Adrenal gland (tissue), 12 donors: ENCODE data around the gene FBXO10. TPM values are rescaled to one million over a fixed set of nuclear protein-coding genes. Genes with fewer than 3 reads are reported as not detected.

Source experiments
- DNase-seq, 7 donors: peaks; one replicate each; pipeline ENCODE4 v3.0.0-alpha.2; 2019 to 2020
- H3K27ac ChIP-seq, 5 donors: fragments of 200-600 bp; sonication (generic) in 4 of 5; 1 replicate in 3 of 5; 2 replicates in 2 of 5; pipeline versions ENCODE4 v1.5.1 to v1.8.0; 2016 to 2020; ENCODE audit warnings: mild to moderate bottlenecking in 1 of 5
- H3K27me3 ChIP-seq: fragments of 200-600 bp; 2 replicates; pipeline ENCODE4 v1.8.0; 2021
- H3K36me3 ChIP-seq, 2 donors: fragments of 200-600 bp; replicated peaks in 1 of 2; 1 replicate in 1 of 2; 2 replicates in 1 of 2; pipeline versions ENCODE4 v1.5.1 to v1.8.0; 2018 to 2022
- H3K4me1 ChIP-seq, 2 donors: fragments of 200-600 bp; replicated peaks in 1 of 2; 1 replicate in 1 of 2; 2 replicates in 1 of 2; pipeline versions ENCODE4 v1.5.1 to v1.8.0; 2018 to 2021
- H3K4me3 ChIP-seq, 4 donors: fragments of 200-600 bp; sonication (generic) in 3 of 4; one replicate each; pipeline ENCODE4 v1.5.1; 2016 to 2018
- H3K9me3 ChIP-seq, 3 donors: fragments of 200-600 bp; sonication (generic) in 1 of 3; replicated peaks in 1 of 3; 1 replicate in 2 of 3; 2 replicates in 1 of 3; pipeline versions ENCODE4 v1.5.1 to v1.8.0; 2016 to 2021
- POLR2A ChIP-seq, 2 donors: fragments of 450-650 bp; IDR thresholded peaks; one replicate each; pipeline ENCODE4 v1.6.1; 2017; ENCODE audit warnings: antibody characterized with exemption in 2 of 2, mild to moderate bottlenecking in 2 of 2, moderate library complexity in 1 of 2
- WGBS, 4 donors: extraction: QIAGEN DNeasy Blood & Tissue Kit in 2 of 4; methylation state at CpG; one replicate each; pipeline versions ENCODE4 v1.1.5 to v1.1.7; 2013 to 2017; 5-methylcytosine and 5-hydroxymethylcytosine counted together
- intact Hi-C, 2 donors: fragments of 100-400 bp; cut with DNase I; formaldehyde crosslinking; loops; one replicate each; pipeline versions ENCODE4 v1.14.1 to v1.15.0; 2022 to 2023
- polyA plus RNA-seq, 3 donors: library from polyadenylated mRNA; stranded (reverse); fragments of 200-250 nt in 2 of 3; fragments of 350-450 nt in 1 of 3; fragmentation: Illumina TruSeq in 1 of 3; extraction: RNeasy Lipid Tissue Mini Kit (QIAGEN cat#74804) in 1 of 3; gene quantifications; one replicate each; pipeline ENCODE4 v1.2.3, GENCODE V29; 2013 to 2014
- total RNA-seq, 9 donors: library from RNA; depleted of rRNA in 4 of 9; stranded (reverse); fragments of >200 nt in 4 of 9; fragments of 120-200 nt in 1 of 9; fragmentation: NEBNext Ultra II Directional in 1 of 9; extraction: Animal tissue kit (Norgen Biotek cat#: 25700) in 1 of 9; gene quantifications; one replicate each; pipeline versions ENCODE4 v1.1.0 to v1.2.4, GENCODE V29; 2013 to 2023
- TF ChIP-seq, protein P1 (sequence below), 6 experiments: fragments of 450-650 bp in 4 of 6; fragments of 200-600 bp in 2 of 6; sonication (generic) in 1 of 6; IDR thresholded peaks; 1 replicate in 5 of 6; 2 replicates in 1 of 6; pipeline versions ENCODE4 v1.5.1 to v1.8.0; 2016 to 2021; ENCODE audit warnings: antibody characterized with exemption in 6 of 6, mild to moderate bottlenecking in 2 of 6, moderate library complexity in 1 of 6
- donor health status: healthy with polysubstance abuse.
- donor health status: Bipolar disorder and iron deficiency.
- donor health status: DM: yes; HTN: yes; CAD: no.
- donor health status: DM: no; HTN: no; CAD: no.
- donor health status: DM: no; HTN: no; CAD: no.
- donor health status: DM: yes; HTN: yes; CAD: no.

Gene FBXO10
- total and polyA plus RNA-seq, 12 donors, result 7.2 to 86.6 (median 12.3) TPM

DNA sequence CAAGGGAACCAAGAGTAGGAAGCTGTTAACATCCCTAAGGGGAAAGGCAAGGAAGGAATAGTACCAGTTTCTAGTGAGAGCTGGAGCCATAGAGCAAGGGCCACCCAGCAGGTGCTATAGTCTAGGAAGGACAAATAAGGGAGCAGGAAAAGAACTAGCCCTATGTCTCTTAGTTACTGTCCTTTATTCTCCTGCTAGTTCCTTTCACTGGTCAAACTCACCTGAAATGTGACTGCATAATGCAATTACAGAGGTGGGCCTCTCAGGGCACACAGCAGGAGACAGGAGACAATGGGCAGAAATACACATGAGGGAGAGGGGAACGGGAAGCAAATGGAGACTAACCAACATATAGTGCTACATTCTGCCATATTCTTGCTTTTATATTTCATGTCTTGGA, 47.9 kb upstream of the FBXO10 start:
- no peaks in the 10 kb centered on the region for H3K27me3 ChIP-seq
- H3K36me3 ChIP-seq, result no peaks in the 10 kb centered on the region
- intact Hi-C loops, result no loop called here
- no peak for DNase-seq
- H3K4me1 ChIP-seq, result no peaks in the 10 kb centered on the region
- TF ChIP-seq POLR2A (IDR thresholded peaks at IDR 0.05), result no peak
- TF ChIP-seq, protein P1, sequence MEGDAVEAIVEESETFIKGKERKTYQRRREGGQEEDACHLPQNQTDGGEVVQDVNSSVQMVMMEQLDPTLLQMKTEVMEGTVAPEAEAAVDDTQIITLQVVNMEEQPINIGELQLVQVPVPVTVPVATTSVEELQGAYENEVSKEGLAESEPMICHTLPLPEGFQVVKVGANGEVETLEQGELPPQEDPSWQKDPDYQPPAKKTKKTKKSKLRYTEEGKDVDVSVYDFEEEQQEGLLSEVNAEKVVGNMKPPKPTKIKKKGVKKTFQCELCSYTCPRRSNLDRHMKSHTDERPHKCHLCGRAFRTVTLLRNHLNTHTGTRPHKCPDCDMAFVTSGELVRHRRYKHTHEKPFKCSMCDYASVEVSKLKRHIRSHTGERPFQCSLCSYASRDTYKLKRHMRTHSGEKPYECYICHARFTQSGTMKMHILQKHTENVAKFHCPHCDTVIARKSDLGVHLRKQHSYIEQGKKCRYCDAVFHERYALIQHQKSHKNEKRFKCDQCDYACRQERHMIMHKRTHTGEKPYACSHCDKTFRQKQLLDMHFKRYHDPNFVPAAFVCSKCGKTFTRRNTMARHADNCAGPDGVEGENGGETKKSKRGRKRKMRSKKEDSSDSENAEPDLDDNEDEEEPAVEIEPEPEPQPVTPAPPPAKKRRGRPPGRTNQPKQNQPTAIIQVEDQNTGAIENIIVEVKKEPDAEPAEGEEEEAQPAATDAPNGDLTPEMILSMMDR (IDR thresholded peaks at IDR 0.05), result no peak
- H3K27ac ChIP-seq, result no peak overlapping the region
- no peak overlapping the region for H3K4me3 ChIP-seq
- no peaks in the 10 kb centered on the region for H3K9me3 ChIP-seq
- WGBS, 4 donors, result 70 to 79% (median 75%) methylated on average over 1 of the region's 1 CpG

DNA sequence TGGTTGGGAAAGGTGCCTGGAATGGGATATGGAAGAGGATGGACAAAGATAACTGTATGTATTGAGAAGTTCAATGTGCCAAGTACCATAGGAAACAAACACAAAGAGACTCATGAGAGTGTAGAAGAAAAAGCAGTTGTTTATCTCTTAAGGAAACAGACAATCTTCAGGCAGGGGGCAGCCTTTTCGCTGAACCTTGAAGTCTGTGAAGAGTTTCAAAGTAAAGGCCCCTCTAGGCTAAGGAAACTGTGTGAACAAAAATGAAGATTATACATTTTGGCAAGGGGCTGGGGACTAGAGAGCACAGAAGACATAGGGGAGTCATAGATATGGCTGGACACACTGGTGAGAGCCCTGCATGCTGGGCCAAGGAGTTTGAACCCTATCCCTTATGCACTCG, 47.1 kb upstream of the FBXO10 start:
- no peaks in the 10 kb centered on the region for H3K36me3 ChIP-seq
- H3K27ac ChIP-seq, result no peak overlapping the region
- DNase-seq, result no peak
- H3K9me3 ChIP-seq, result no peaks in the 10 kb centered on the region
- no peak overlapping the region for H3K4me3 ChIP-seq
- intact Hi-C loops, result no loop called here
- TF ChIP-seq, protein P1 (IDR thresholded peaks at IDR 0.05), result no peak
- TF ChIP-seq POLR2A (IDR thresholded peaks at IDR 0.05), result no peak
- WGBS, 4 donors, result 83 to 92% (median 88%) methylated on average over 2 of the region's 2 CpGs
- no peaks in the 10 kb centered on the region for H3K4me1 ChIP-seq
- no peaks in the 10 kb centered on the region for H3K27me3 ChIP-seq

DNA sequence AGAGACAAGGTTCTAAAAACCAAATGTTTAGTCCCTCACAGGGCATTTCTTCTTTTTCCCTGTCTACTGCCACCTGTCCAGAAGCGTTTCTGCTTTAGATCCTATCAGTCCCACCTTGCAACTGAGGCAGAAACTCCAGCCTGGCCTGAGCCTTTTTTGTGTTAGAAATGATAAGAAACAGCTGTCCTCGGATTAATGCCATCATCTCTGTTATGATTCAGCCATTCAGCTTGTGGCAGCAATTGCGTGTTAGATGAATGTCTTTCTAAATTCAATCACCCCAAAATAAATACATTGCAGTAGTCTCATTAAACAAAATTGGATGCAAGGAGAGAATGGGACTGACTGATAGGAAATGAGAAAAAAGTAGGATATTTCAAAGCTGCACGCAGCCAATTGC, 46.3 kb upstream of the FBXO10 start:
- Histone ChIP-seq H3K9me3 (no peaks in the 10 kb centered on the region), H3K36me3 (no peaks in the 10 kb centered on the region), H3K4me1 (no peaks in the 10 kb centered on the region), H3K27ac (no peak overlapping the region), H3K4me3 (no peak overlapping the region), H3K27me3 (no peaks in the 10 kb centered on the region)
- TF ChIP-seq, protein P1 (IDR thresholded peaks at IDR 0.05), result no peak
- no peak for TF ChIP-seq POLR2A (IDR thresholded peaks at IDR 0.05)
- intact Hi-C loops, result no loop called here
- WGBS, 4 donors, result 73 to 84% (median 80%) methylated on average over 4 of the region's 4 CpGs
- DNase-seq, result no peak

DNA sequence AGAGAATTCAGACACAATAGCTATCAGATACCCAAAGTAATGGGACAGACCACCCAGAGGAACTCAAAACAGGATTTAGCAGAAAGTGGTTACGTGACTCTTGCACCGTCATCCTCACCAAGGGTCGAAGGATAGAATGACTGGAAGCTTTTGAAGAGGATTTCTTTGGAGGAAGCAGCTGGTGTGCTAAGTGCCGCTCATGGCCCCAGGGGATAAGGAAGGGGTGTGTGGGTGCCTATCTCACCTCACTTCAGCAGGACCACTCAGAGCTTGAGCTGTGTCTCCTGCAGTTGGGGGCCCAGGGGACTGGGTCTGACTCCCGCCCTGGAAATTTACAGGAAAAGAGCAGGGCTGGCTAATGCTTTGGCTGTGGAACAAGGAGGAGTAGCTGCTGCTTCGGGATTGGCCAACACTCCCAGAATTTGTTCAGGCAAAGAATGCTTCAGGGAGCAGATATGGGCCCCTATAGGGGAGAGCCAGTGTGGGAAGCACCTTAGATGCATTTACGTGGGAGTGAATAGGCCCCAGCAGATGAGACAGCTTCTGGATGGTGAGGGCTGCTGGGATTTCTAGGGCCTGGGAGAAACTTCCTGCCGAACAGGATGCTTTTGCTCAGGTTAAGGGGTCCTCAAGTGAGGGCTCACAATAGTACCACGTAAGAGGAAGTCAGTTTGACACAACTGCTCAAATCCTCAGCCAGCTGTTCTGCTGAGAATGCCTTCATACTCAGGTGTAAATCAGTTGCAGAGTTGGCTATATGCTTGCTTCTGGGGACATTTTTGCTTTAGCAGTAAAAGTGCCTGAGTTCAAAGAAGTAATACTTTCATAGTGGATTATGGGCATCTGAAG, 45.3 kb upstream of the FBXO10 start:
- TF ChIP-seq, protein P1 (IDR thresholded peaks at IDR 0.05), result no peak
- no peak for TF ChIP-seq POLR2A (IDR thresholded peaks at IDR 0.05)
- intact Hi-C loops, result no loop called here
- Histone ChIP-seq H3K27me3 (no peaks in the 10 kb centered on the region), H3K36me3 (no peaks in the 10 kb centered on the region), H3K4me1 (no peaks in the 10 kb centered on the region), H3K27ac (no peak overlapping the region), H3K4me3 (no peak overlapping the region), H3K9me3 (no peaks in the 10 kb centered on the region)
- no peak for DNase-seq
- 71 to 81% (median 76%) methylated on average over 8 to 9 of the region's 9 CpGs for WGBS, 4 donors
